ENCODE results near the gene FAM72A. TPM values are rescaled to one million over a fixed set of nuclear protein-coding genes. Genes with fewer than 3 reads are reported as not detected.
A peak's percentile ranks its signal among the peaks of the same experiment; 100 is the strongest.
"Not testable (repeated sequence)": the region's sequence is repeated elsewhere in the genome, so short reads cannot be mapped to it uniquely, and the experiment has no call there.

FAM72A gene
- total RNA-seq, 1 experiment from 2014 or later = 29.0 TPM

GRCh38 chr1:206178061-206178989, 24.3 kb downstream of the FAM72A start:
- not testable (repeated sequence) for H2AFZ ChIP-seq (ENCODE audit: low read length); H3K27ac ChIP-seq (ENCODE audit: low read length); H3K79me2 ChIP-seq (ENCODE audit: low read length); H3K9me2 ChIP-seq (replicated peaks; ENCODE audit: insufficient read depth, low read length); H3K4me2 ChIP-seq (ENCODE audit: low read depth, low read length, poor library complexity, severe bottlenecking); H3K4me1 ChIP-seq (ENCODE audit: low read length); H3K36me3 ChIP-seq (ENCODE audit: insufficient read depth, low read length); DNase-seq; H3K9me3 ChIP-seq (ENCODE audit: low read length); H3K27me3 ChIP-seq (ENCODE audit: low read length); H3K4me3 ChIP-seq (ENCODE audit: low read length); H3K9ac ChIP-seq (ENCODE audit: low read length); H4K20me1 ChIP-seq (ENCODE audit: insufficient read depth, low read depth, low read length)

GRCh38 chr1:206176114-206176502, 26.5 kb downstream of the FAM72A start:
- not testable (repeated sequence) for H3K27ac ChIP-seq (ENCODE audit: low read length); DNase-seq; H4K20me1 ChIP-seq (ENCODE audit: insufficient read depth, low read depth, low read length); H3K9me2 ChIP-seq (replicated peaks; ENCODE audit: insufficient read depth, low read length); H2AFZ ChIP-seq (ENCODE audit: low read length); H3K79me2 ChIP-seq (ENCODE audit: low read length); H3K4me3 ChIP-seq (ENCODE audit: low read length); H3K9me3 ChIP-seq (ENCODE audit: low read length); H3K27me3 ChIP-seq (ENCODE audit: low read length); H3K4me1 ChIP-seq (ENCODE audit: low read length); H3K4me2 ChIP-seq (ENCODE audit: low read depth, low read length, poor library complexity, severe bottlenecking); H3K9ac ChIP-seq (ENCODE audit: low read length); H3K36me3 ChIP-seq (ENCODE audit: insufficient read depth, low read length)

- H3K9me3 ChIP-seq (ENCODE audit: low read length); H4K20me1 ChIP-seq (ENCODE audit: insufficient read depth, low read depth, low read length); H3K36me3 ChIP-seq (ENCODE audit: insufficient read depth, low read length); H3K4me1 ChIP-seq (ENCODE audit: low read length); H3K4me2 ChIP-seq (ENCODE audit: low read depth, low read length, poor library complexity, severe bottlenecking); H3K79me2 ChIP-seq (ENCODE audit: low read length); H3K9ac ChIP-seq (ENCODE audit: low read length); H3K4me3 ChIP-seq (ENCODE audit: low read length); H3K27me3 ChIP-seq (ENCODE audit: low read length); H3K27ac ChIP-seq (ENCODE audit: low read length); H2AFZ ChIP-seq (ENCODE audit: low read length); H3K9me2 ChIP-seq (replicated peaks; ENCODE audit: insufficient read depth, low read length): not testable (repeated sequence)
- peak; percentile 36 for DNase-seq
Measured at GRCh38 chr1:206175459-206176113, 27.1 kb downstream of the FAM72A start.

GRCh38 chr1:206174182-206174868, 28.3 kb downstream of the FAM72A start:
- H3K4me2 ChIP-seq (ENCODE audit: low read depth, low read length, poor library complexity, severe bottlenecking); H3K9me3 ChIP-seq (ENCODE audit: low read length); H3K4me3 ChIP-seq (ENCODE audit: low read length); DNase-seq; H3K36me3 ChIP-seq (ENCODE audit: insufficient read depth, low read length); H3K9ac ChIP-seq (ENCODE audit: low read length); H3K4me1 ChIP-seq (ENCODE audit: low read length); H3K79me2 ChIP-seq (ENCODE audit: low read length); H3K27me3 ChIP-seq (ENCODE audit: low read length); H3K9me2 ChIP-seq (replicated peaks; ENCODE audit: insufficient read depth, low read length); H3K27ac ChIP-seq (ENCODE audit: low read length); H2AFZ ChIP-seq (ENCODE audit: low read length); H4K20me1 ChIP-seq (ENCODE audit: insufficient read depth, low read depth, low read length): not testable (repeated sequence)

GRCh38 chr1:206173110-206173719, 29.4 kb downstream of the FAM72A start:
- not testable (repeated sequence) for H3K36me3 ChIP-seq (ENCODE audit: insufficient read depth, low read length); H3K27me3 ChIP-seq (ENCODE audit: low read length); H3K27ac ChIP-seq (ENCODE audit: low read length); H3K79me2 ChIP-seq (ENCODE audit: low read length); H3K4me3 ChIP-seq (ENCODE audit: low read length); H2AFZ ChIP-seq (ENCODE audit: low read length); H4K20me1 ChIP-seq (ENCODE audit: insufficient read depth, low read depth, low read length); H3K4me1 ChIP-seq (ENCODE audit: low read length); H3K4me2 ChIP-seq (ENCODE audit: low read depth, low read length, poor library complexity, severe bottlenecking); H3K9me2 ChIP-seq (replicated peaks; ENCODE audit: insufficient read depth, low read length); DNase-seq; H3K9me3 ChIP-seq (ENCODE audit: low read length); H3K9ac ChIP-seq (ENCODE audit: low read length)

GRCh38 chr1:206169794-206170193, 32.8 kb downstream of the FAM72A start:
- H3K9me2 ChIP-seq (replicated peaks; ENCODE audit: insufficient read depth, low read length); H3K4me1 ChIP-seq (ENCODE audit: low read length); H3K4me2 ChIP-seq (ENCODE audit: low read depth, low read length, poor library complexity, severe bottlenecking); H4K20me1 ChIP-seq (ENCODE audit: insufficient read depth, low read depth, low read length); H3K79me2 ChIP-seq (ENCODE audit: low read length); H3K9ac ChIP-seq (ENCODE audit: low read length); H2AFZ ChIP-seq (ENCODE audit: low read length); H3K4me3 ChIP-seq (ENCODE audit: low read length); H3K27ac ChIP-seq (ENCODE audit: low read length); H3K36me3 ChIP-seq (ENCODE audit: insufficient read depth, low read length); H3K27me3 ChIP-seq (ENCODE audit: low read length); DNase-seq; H3K9me3 ChIP-seq (ENCODE audit: low read length): not testable (repeated sequence)

GRCh38 chr1:206167350-206168029, 35.1 kb downstream of the FAM72A start:
- H3K9me2 ChIP-seq (replicated peaks; ENCODE audit: insufficient read depth, low read length); H4K20me1 ChIP-seq (ENCODE audit: insufficient read depth, low read depth, low read length): not testable (repeated sequence)

More at GRCh38 chr1:206167350-206168029, 35.1 kb downstream of the FAM72A start:
- not testable (repeated sequence) for H3K9me3 ChIP-seq (ENCODE audit: low read length); H3K27me3 ChIP-seq (ENCODE audit: low read length); H3K36me3 ChIP-seq (ENCODE audit: insufficient read depth, low read length); H3K4me1 ChIP-seq (ENCODE audit: low read length); H3K9ac ChIP-seq (ENCODE audit: low read length); H3K4me3 ChIP-seq (ENCODE audit: low read length); H3K27ac ChIP-seq (ENCODE audit: low read length); H3K79me2 ChIP-seq (ENCODE audit: low read length); H2AFZ ChIP-seq (ENCODE audit: low read length); DNase-seq
- H3K4me2 ChIP-seq (ENCODE audit: low read depth, low read length, poor library complexity, severe bottlenecking) = peak overlapping the region; percentile 35

Measured in Karpas-422 (cell line).